Heart left ventricle (tissue), 13 donors: ENCODE data around the gene GAREM1.

Experiments
- POLR2A ChIP-seq, 2 donors: fragments of 450-650 bp; IDR thresholded peaks; one replicate each; pipeline ENCODE4 v1.6.1; 2017; ENCODE audit warnings: antibody characterized with exemption in 2 of 2, mild to moderate bottlenecking in 2 of 2, moderate library complexity in 2 of 2
- TF ChIP-seq, protein P1 (sequence below), 12 donors: fragments of 200-600 bp; sonication (generic) in 4 of 12; IDR thresholded peaks; one replicate each; pipeline versions ENCODE4 v1.5.0 to v1.8.0; 2018 to 2022; ENCODE audit warnings: antibody characterized with exemption in 12 of 12, mild to moderate bottlenecking in 5 of 12
- donor health status: ischemic (EF 13 %, LVEDD 7.1; RV severe dilation, severe dysfunction).
- donor health status: DM: no; HTN: yes; CAD: no.
- donor health status: DM: no; HTN: no; CAD: no.
- donor health status: ischemic (EF 25% LVEDD 6.9; RV normal size, moderate dysfunction).
- donor health status: ischemic (EF 25% LVEDD 5.7; RV mildly dilated, moderate dysfunction).
- donor health status: ischemic (EF 35%, LVEDD 5.7; RV mildly dilated, moderate dysfunction).
- donor health status: nonischemic (EF 11% LVEDD 7.7; RV severe dilation, severe dysfunction).
- donor health status: DM: yes; HTN: yes; CAD: no.
- donor health status: PGD.
- donor health status: ischemic (EF 29% LVEDD 5.4; RV normal size, mild dysfunction).
- donor health status: nonischemic (EF 23%, LVEDD 6.1; RV moderate dilation, normal function).

DNA sequence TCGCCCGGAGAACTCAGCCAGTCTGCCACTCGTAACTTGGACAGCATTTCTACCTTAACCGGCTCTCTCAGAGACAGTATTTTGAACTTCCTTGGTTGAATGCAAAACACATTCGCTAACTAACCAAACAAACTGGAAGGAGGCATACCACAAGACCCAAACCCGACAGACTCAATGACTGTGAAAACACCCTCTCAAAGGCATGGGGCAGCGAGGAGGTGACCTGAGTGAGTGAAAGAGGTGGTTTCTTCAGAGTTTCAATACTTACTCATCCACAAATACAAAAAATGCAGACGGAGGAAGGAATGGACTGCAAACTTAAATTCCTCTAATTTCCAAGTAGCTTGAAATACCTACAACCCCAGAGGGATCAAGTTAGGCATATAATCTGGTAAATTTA, 132.9 kb downstream of the GAREM1 start:
- TF ChIP-seq, protein P1, sequence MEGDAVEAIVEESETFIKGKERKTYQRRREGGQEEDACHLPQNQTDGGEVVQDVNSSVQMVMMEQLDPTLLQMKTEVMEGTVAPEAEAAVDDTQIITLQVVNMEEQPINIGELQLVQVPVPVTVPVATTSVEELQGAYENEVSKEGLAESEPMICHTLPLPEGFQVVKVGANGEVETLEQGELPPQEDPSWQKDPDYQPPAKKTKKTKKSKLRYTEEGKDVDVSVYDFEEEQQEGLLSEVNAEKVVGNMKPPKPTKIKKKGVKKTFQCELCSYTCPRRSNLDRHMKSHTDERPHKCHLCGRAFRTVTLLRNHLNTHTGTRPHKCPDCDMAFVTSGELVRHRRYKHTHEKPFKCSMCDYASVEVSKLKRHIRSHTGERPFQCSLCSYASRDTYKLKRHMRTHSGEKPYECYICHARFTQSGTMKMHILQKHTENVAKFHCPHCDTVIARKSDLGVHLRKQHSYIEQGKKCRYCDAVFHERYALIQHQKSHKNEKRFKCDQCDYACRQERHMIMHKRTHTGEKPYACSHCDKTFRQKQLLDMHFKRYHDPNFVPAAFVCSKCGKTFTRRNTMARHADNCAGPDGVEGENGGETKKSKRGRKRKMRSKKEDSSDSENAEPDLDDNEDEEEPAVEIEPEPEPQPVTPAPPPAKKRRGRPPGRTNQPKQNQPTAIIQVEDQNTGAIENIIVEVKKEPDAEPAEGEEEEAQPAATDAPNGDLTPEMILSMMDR (IDR thresholded peaks at IDR 0.05): no peak
- TF ChIP-seq POLR2A (IDR thresholded peaks at IDR 0.05): no peak
